WTC11 (cell line): ENCODE measurements around the gene NHERF2. TPM values are rescaled to one million over a fixed set of nuclear protein-coding genes. Genes with fewer than 3 reads are reported as not detected.

Experiments
- ATAC-seq: fragments of 200-7000 bp; cut with Tn5 transposase; 2 replicates; pipeline ENCODE4 v1.10.0; 2021; ENCODE audit warnings: mild to moderate bottlenecking, moderate library complexity
- CTCF ChIA-PET: fragments of 300-600 bp; sonication (Branson Sonifier 250); formaldehyde crosslinking; loops from one replicate; lab custom pipeline; 2021; ENCODE audit warnings: antibody characterized with exemption; lab: Charles Lee
- POLR2A ChIA-PET: fragments of 350-600 bp; sonication (Branson Sonifier 250); formaldehyde crosslinking; loops from one replicate; lab custom pipeline; 2021; ENCODE audit warnings: antibody characterized with exemption; lab: Charles Lee
- DNase-seq: peaks from one replicate; pipeline ENCODE4 v3.0.0; 2021; ENCODE audit warnings: low spot score
- H3K27ac Mint-ChIP-seq: 2 replicates; pipeline ENCODE4 v1.8.0; 2021; ENCODE audit warnings: mixed read lengths
- H3K27me3 Mint-ChIP-seq: 2 replicates; pipeline ENCODE4 v1.8.0; 2021; ENCODE audit warnings: low read depth, mild to moderate bottlenecking, moderate library complexity, mixed read lengths
- H3K36me3 Mint-ChIP-seq: 2 replicates; pipeline ENCODE4 v1.8.0; 2021; ENCODE audit warnings: mixed read lengths
- H3K4me1 Mint-ChIP-seq: 2 replicates; pipeline ENCODE4 v1.8.0; 2022; ENCODE audit warnings: mixed read lengths
- H3K4me3 Mint-ChIP-seq: 2 replicates; pipeline ENCODE4 v1.8.0; 2021; ENCODE audit warnings: mild to moderate bottlenecking, moderate library complexity, mixed read lengths
- H3K9me3 Mint-ChIP-seq: 2 replicates; pipeline ENCODE4 v1.8.0; 2021; ENCODE audit warnings: mixed read lengths
- ESRRA ChIP-seq: sonication (generic); formaldehyde crosslinking; IDR thresholded peaks from 2 replicates; pipeline ENCODE4 v1.8.1; 2022; ENCODE audit warnings: mild to moderate bottlenecking, missing genetic modification reagents, borderline replicate concordance
- FOXK1 ChIP-seq: sonication (generic); formaldehyde crosslinking; IDR thresholded peaks from 2 replicates; pipeline ENCODE4 v1.8.0; 2022; ENCODE audit warnings: mild to moderate bottlenecking, moderate library complexity, missing genetic modification reagents
- HMGXB4 ChIP-seq: sonication (generic); formaldehyde crosslinking; IDR thresholded peaks from 2 replicates; pipeline ENCODE4 v1.8.1; 2023; ENCODE audit warnings: mild to moderate bottlenecking, moderate library complexity, missing genetic modification reagents
- IRF2 ChIP-seq: sonication (generic); formaldehyde crosslinking; IDR thresholded peaks from 2 replicates; pipeline ENCODE4 v1.8.0; 2022; ENCODE audit warnings: low read depth, missing genetic modification reagents, borderline replicate concordance
- MXD4 ChIP-seq: fragments of 250-450 bp; sonication (Bioruptor Pico); IDR thresholded peaks from 2 replicates; pipeline ENCODE4 v1.8.0; 2021; ENCODE audit warnings: mild to moderate bottlenecking, moderate library complexity, borderline replicate concordance
- NR3C1 ChIP-seq: sonication (generic); formaldehyde crosslinking; conservative IDR thresholded peaks from 2 replicates; pipeline ENCODE4 v1.8.1; 2023; ENCODE audit warnings: low read depth, mild to moderate bottlenecking, missing genetic modification reagents
- ZMAT4 ChIP-seq: fragments of 250-450 bp; sonication (Bioruptor Pico); IDR thresholded peaks from 2 replicates; pipeline ENCODE4 v1.9.0; 2021; ENCODE audit warnings: mild to moderate bottlenecking
- ZNF121 ChIP-seq: sonication (generic); formaldehyde crosslinking; IDR thresholded peaks from 2 replicates; pipeline ENCODE4 v1.8.0; 2023; ENCODE audit warnings: missing genetic modification reagents
- ZNF317 ChIP-seq: sonication (generic); formaldehyde crosslinking; IDR thresholded peaks from 2 replicates; pipeline ENCODE4 v1.8.1; 2023; ENCODE audit warnings: low read depth, mild to moderate bottlenecking, moderate library complexity, missing genetic modification reagents, borderline replicate concordance
- ZNF416 ChIP-seq: fragments of 250-450 bp; sonication (Bioruptor Pico); IDR thresholded peaks from 2 replicates; pipeline ENCODE4 v1.9.0; 2021; ENCODE audit warnings: mild to moderate bottlenecking, inconsistent platforms
- ZNF671 ChIP-seq: fragments of 250-450 bp; sonication (Bioruptor Pico); IDR thresholded peaks from 2 replicates; pipeline ENCODE4 v1.8.0; 2021; ENCODE audit warnings: mild to moderate bottlenecking
- total RNA-seq: library from RNA; stranded (reverse); gene quantifications from 3 replicates; pipeline ENCODE4 v1.2.3, GENCODE V29; 2021
- TF ChIP-seq, protein P1 (sequence below): sonication (generic); formaldehyde crosslinking; IDR thresholded peaks from 2 replicates; pipeline ENCODE4 v1.8.0; 2023; ENCODE audit warnings: mild to moderate bottlenecking, missing genetic modification reagents
- TF ChIP-seq, protein P2 (sequence below): sonication (generic); formaldehyde crosslinking; IDR thresholded peaks from 2 replicates; pipeline ENCODE4 v1.8.1; 2023; ENCODE audit warnings: mild to moderate bottlenecking, missing genetic modification reagents
- TF ChIP-seq, protein P3 (sequence below): fragments of 250-450 bp; sonication (Bioruptor Pico); IDR thresholded peaks from 2 replicates; pipeline ENCODE4 v1.9.0; 2021; ENCODE audit warnings: mild to moderate bottlenecking

Gene NHERF2
- total RNA-seq, 1 experiment from 2014 or later = 31.1 TPM

GRCh38 chr16:2053211-2053610, 26.5 kb downstream of the NHERF2 start:
- no peak for ATAC-seq

GRCh38 chr16:2053897-2054296, 27.2 kb downstream of the NHERF2 start:
- no peak for ATAC-seq
- Mint-ChIP-seq H3K36me3 (peaks cover 3% of the 10 kb centered on the region; the same call in 1 of the 2 replicates), H3K4me1 (no peaks in the 10 kb centered on the region; the same call in 1 of the 2 replicates), H3K27ac (no peak overlapping the region), H3K27me3 (no peaks in the 10 kb centered on the region), H3K4me3 (no peak overlapping the region), H3K9me3 (no peaks in the 10 kb centered on the region)
- no peak for DNase-seq
- ChIA-PET POLR2A (no interaction called here), CTCF (no interaction called here)
- TF ChIP-seq, protein P1, sequence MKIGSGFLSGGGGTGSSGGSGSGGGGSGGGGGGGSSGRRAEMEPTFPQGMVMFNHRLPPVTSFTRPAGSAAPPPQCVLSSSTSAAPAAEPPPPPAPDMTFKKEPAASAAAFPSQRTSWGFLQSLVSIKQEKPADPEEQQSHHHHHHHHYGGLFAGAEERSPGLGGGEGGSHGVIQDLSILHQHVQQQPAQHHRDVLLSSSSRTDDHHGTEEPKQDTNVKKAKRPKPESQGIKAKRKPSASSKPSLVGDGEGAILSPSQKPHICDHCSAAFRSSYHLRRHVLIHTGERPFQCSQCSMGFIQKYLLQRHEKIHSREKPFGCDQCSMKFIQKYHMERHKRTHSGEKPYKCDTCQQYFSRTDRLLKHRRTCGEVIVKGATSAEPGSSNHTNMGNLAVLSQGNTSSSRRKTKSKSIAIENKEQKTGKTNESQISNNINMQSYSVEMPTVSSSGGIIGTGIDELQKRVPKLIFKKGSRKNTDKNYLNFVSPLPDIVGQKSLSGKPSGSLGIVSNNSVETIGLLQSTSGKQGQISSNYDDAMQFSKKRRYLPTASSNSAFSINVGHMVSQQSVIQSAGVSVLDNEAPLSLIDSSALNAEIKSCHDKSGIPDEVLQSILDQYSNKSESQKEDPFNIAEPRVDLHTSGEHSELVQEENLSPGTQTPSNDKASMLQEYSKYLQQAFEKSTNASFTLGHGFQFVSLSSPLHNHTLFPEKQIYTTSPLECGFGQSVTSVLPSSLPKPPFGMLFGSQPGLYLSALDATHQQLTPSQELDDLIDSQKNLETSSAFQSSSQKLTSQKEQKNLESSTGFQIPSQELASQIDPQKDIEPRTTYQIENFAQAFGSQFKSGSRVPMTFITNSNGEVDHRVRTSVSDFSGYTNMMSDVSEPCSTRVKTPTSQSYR = no peak
- TF ChIP-seq NR3C1 (CRISPR knock-in tag) (no peak), MXD4 (CRISPR knock-in tag) (no peak), HMGXB4 (CRISPR knock-in tag) (no peak)

More at GRCh38 chr16:2053211-2053610, 26.5 kb downstream of the NHERF2 start:
- H3K36me3 Mint-ChIP-seq = peaks cover 3% of the 10 kb centered on the region; the same call in 1 of the 2 replicates
- H3K4me3 Mint-ChIP-seq = no peak overlapping the region
- DNase-seq = no peak
- H3K4me1 Mint-ChIP-seq = peaks cover 6% of the 10 kb centered on the region; the same call in 1 of the 2 replicates
- no peak overlapping the region for H3K27ac Mint-ChIP-seq
- ChIA-PET CTCF (no interaction called here), POLR2A (no interaction called here)
- no peaks in the 10 kb centered on the region for H3K9me3 Mint-ChIP-seq
- TF ChIP-seq, protein P2, sequence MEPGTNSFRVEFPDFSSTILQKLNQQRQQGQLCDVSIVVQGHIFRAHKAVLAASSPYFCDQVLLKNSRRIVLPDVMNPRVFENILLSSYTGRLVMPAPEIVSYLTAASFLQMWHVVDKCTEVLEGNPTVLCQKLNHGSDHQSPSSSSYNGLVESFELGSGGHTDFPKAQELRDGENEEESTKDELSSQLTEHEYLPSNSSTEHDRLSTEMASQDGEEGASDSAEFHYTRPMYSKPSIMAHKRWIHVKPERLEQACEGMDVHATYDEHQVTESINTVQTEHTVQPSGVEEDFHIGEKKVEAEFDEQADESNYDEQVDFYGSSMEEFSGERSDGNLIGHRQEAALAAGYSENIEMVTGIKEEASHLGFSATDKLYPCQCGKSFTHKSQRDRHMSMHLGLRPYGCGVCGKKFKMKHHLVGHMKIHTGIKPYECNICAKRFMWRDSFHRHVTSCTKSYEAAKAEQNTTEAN (CRISPR knock-in tag) = no peak
- TF ChIP-seq IRF2 (CRISPR knock-in tag) (no peak), ZNF121 (no peak), FOXK1 (CRISPR knock-in tag) (no peak), ZNF671 (CRISPR knock-in tag) (no peak), ZNF317 (CRISPR knock-in tag) (no peak), ZNF416 (no peak), ZMAT4 (CRISPR knock-in tag) (no peak), ESRRA (CRISPR knock-in tag) (no peak)
- TF ChIP-seq, protein P3, sequence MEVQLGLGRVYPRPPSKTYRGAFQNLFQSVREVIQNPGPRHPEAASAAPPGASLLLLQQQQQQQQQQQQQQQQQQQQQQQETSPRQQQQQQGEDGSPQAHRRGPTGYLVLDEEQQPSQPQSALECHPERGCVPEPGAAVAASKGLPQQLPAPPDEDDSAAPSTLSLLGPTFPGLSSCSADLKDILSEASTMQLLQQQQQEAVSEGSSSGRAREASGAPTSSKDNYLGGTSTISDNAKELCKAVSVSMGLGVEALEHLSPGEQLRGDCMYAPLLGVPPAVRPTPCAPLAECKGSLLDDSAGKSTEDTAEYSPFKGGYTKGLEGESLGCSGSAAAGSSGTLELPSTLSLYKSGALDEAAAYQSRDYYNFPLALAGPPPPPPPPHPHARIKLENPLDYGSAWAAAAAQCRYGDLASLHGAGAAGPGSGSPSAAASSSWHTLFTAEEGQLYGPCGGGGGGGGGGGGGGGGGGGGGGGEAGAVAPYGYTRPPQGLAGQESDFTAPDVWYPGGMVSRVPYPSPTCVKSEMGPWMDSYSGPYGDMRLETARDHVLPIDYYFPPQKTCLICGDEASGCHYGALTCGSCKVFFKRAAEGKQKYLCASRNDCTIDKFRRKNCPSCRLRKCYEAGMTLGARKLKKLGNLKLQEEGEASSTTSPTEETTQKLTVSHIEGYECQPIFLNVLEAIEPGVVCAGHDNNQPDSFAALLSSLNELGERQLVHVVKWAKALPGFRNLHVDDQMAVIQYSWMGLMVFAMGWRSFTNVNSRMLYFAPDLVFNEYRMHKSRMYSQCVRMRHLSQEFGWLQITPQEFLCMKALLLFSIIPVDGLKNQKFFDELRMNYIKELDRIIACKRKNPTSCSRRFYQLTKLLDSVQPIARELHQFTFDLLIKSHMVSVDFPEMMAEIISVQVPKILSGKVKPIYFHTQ (CRISPR knock-in tag) = no peak
- no peaks in the 10 kb centered on the region for H3K27me3 Mint-ChIP-seq
